Measurements from ENCODE around the gene ASCL3. TPM values are rescaled to one million over a fixed set of nuclear protein-coding genes. Genes with fewer than 3 reads are reported as not detected.

Gene ASCL3
- not detected for total RNA-seq
- not detected for polyA plus RNA-seq (2013, experiment 1 of 2)
- not detected for polyA plus RNA-seq (2013, experiment 2 of 2)
- long read RNA-seq, experiment 1 = 0 reads
- long read RNA-seq, experiment 2 = 0 reads
- long read RNA-seq, experiment 3 = 0 reads
- long read RNA-seq, experiment 4 = 0 reads

GRCh38 chr11:8942518-8943066, at the start of gene ASCL3:
TSS of gene ASCL3 (minus strand) at chr11:8943016. CDS start at chr11:8938161, 4,855 bp downstream.
- H3K4me1 Mint-ChIP-seq = peaks cover 2% of the 10 kb centered on the region
- no peak for DNase-seq
- peaks cover 2% of the 10 kb centered on the region for H3K36me3 Mint-ChIP-seq (ENCODE audit: low read depth)
- 80 to 100% methylated on average over 2 to 5 of the region's 5 CpGs for WGBS, 2 experiments (ENCODE audit: insufficient coverage in 1 of 2, insufficient read length in 1 of 2)
- no peak within 1 kb of the TSS for H3K4me3 Mint-ChIP-seq
- H3K27me3 ChIP-seq (ENCODE audit: control insufficient read depth, insufficient read depth, low read length, poor library complexity, severe bottlenecking) = no peaks in the 10 kb centered on the region
- no peak within 1 kb of the TSS for H3K27ac Mint-ChIP-seq
- peaks cover 16% of the 10 kb centered on the region for H3K27me3 Mint-ChIP-seq (ENCODE audit: insufficient read depth)
- H3K4me3 ChIP-seq (ENCODE audit: low read length) = no peak within 1 kb of the TSS
- TF ChIP-seq CTCF (conservative IDR thresholded peaks at IDR 0.05) = no peak
- H3K9me3 ChIP-seq (ENCODE audit: control insufficient read depth, low read length) = peaks cover 10% of the 10 kb centered on the region
- no peak within 1 kb of the TSS for H3K9ac ChIP-seq (ENCODE audit: extremely low read depth, low read length, poor library complexity, severe bottlenecking)
- H3K9me3 Mint-ChIP-seq = no peaks in the 10 kb centered on the region
- H3K27ac ChIP-seq (ENCODE audit: low read depth, low read length) = no peak within 1 kb of the TSS
- H3K4me1 ChIP-seq (ENCODE audit: control insufficient read depth, insufficient read depth, low read length) = no peaks in the 10 kb centered on the region
- no peaks in the 10 kb centered on the region for H3K36me3 ChIP-seq (ENCODE audit: control insufficient read depth, insufficient read depth, low read length)

- Histone ChIP-seq H3K9me3 (ENCODE audit: control insufficient read depth, low read length) (no peaks in the 10 kb centered on the region), H3K27ac (ENCODE audit: low read depth, low read length) (no peak overlapping the region), H3K36me3 (ENCODE audit: control insufficient read depth, insufficient read depth, low read length) (no peaks in the 10 kb centered on the region), H3K4me1 (ENCODE audit: control insufficient read depth, insufficient read depth, low read length) (peaks cover 8% of the 10 kb centered on the region), H3K4me3 (ENCODE audit: low read length) (no peak overlapping the region), H3K27me3 (ENCODE audit: control insufficient read depth, insufficient read depth, low read length, poor library complexity, severe bottlenecking) (no peaks in the 10 kb centered on the region), H3K9ac (ENCODE audit: extremely low read depth, low read length, poor library complexity, severe bottlenecking) (no peak overlapping the region)
- no peak overlapping the region for H3K27ac Mint-ChIP-seq
- 83 to 88% methylated on average over 1 of the region's 1 CpG for WGBS, 2 experiments (ENCODE audit: insufficient coverage in 1 of 2, insufficient read length in 1 of 2)
- DNase-seq = no peak
- H3K27me3 Mint-ChIP-seq (ENCODE audit: insufficient read depth) = peaks cover 3% of the 10 kb centered on the region
- peaks cover 10% of the 10 kb centered on the region for H3K4me1 Mint-ChIP-seq
- TF ChIP-seq CTCF (conservative IDR thresholded peaks at IDR 0.05) = no peak
- no peaks in the 10 kb centered on the region for H3K9me3 Mint-ChIP-seq
- no peak overlapping the region for H3K4me3 Mint-ChIP-seq
- no peaks in the 10 kb centered on the region for H3K36me3 Mint-ChIP-seq (ENCODE audit: low read depth)
These were observed 46.6 kb upstream of the ASCL3 start for GRCh38 chr11:8989453-8989852.

- H3K36me3 Mint-ChIP-seq (ENCODE audit: low read depth) = no peaks in the 10 kb centered on the region
- H3K4me1 Mint-ChIP-seq = peaks cover 10% of the 10 kb centered on the region
- no peaks in the 10 kb centered on the region for H3K9me3 ChIP-seq (ENCODE audit: control insufficient read depth, low read length)
- TF ChIP-seq CTCF (conservative IDR thresholded peaks at IDR 0.05) = no peak
- H3K27me3 ChIP-seq (ENCODE audit: control insufficient read depth, insufficient read depth, low read length, poor library complexity, severe bottlenecking) = no peaks in the 10 kb centered on the region
- H3K4me3 ChIP-seq (ENCODE audit: low read length) = no peak overlapping the region
- H3K4me1 ChIP-seq (ENCODE audit: control insufficient read depth, insufficient read depth, low read length) = peaks cover 8% of the 10 kb centered on the region
- no peak overlapping the region for H3K27ac Mint-ChIP-seq
- H3K27me3 Mint-ChIP-seq (ENCODE audit: insufficient read depth) = peaks cover 3% of the 10 kb centered on the region
- no peak overlapping the region for H3K9ac ChIP-seq (ENCODE audit: extremely low read depth, low read length, poor library complexity, severe bottlenecking)
- H3K9me3 Mint-ChIP-seq = no peaks in the 10 kb centered on the region
- DNase-seq = no peak
- H3K4me3 Mint-ChIP-seq = no peak overlapping the region
- no peak overlapping the region for H3K27ac ChIP-seq (ENCODE audit: low read depth, low read length)
- no peaks in the 10 kb centered on the region for H3K36me3 ChIP-seq (ENCODE audit: control insufficient read depth, insufficient read depth, low read length)
- 90 to 95% methylated on average over 2 to 3 of the region's 3 CpGs for WGBS, 2 experiments (ENCODE audit: insufficient coverage in 1 of 2, insufficient read length in 1 of 2)
These were observed 45.8 kb upstream of the ASCL3 start for GRCh38 chr11:8988329-8989234.
